Measurements from ENCODE around the gene CENPN. TPM values are rescaled to one million over a fixed set of nuclear protein-coding genes. Genes with fewer than 3 reads are reported as not detected.
A peak's percentile ranks its signal among the peaks of the same experiment; 100 is the strongest.

CENPN gene
- total RNA-seq, 4 donors from 2014 or later, result 5.8 to 9.6 (median 6.6) TPM

DNA sequence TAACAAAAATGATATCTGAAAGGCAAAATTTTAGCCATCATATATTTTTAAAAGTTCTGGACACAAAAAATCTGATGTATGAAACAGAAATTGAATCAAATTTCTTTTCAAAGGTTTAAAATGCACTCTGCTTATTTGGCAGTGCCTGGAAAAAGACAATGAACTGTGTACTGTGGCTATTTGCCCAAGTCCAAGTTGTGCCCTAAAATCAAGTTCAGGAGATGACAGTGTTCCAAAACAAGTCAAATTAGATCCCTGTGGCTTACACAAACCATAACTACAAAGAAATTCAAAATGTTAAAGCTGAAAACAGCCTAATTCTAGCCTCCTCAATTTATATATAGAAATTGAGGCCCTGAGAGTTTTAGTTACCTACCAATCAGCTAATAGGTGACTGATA, 25.9 kb upstream of the CENPN start:
- no peaks in the 10 kb centered on the region for H3K9me3 ChIP-seq
- intact Hi-C loops (cut with DNase I), result no loop called here
- TF ChIP-seq POLR2AphosphoS5 (IDR thresholded peaks at IDR 0.05) (no peak), EP300 (IDR thresholded peaks at IDR 0.05) (no peak), POLR2A (IDR thresholded peaks at IDR 0.05; ENCODE audit: low read depth) (no peak)
- TF ChIP-seq, protein P1, sequence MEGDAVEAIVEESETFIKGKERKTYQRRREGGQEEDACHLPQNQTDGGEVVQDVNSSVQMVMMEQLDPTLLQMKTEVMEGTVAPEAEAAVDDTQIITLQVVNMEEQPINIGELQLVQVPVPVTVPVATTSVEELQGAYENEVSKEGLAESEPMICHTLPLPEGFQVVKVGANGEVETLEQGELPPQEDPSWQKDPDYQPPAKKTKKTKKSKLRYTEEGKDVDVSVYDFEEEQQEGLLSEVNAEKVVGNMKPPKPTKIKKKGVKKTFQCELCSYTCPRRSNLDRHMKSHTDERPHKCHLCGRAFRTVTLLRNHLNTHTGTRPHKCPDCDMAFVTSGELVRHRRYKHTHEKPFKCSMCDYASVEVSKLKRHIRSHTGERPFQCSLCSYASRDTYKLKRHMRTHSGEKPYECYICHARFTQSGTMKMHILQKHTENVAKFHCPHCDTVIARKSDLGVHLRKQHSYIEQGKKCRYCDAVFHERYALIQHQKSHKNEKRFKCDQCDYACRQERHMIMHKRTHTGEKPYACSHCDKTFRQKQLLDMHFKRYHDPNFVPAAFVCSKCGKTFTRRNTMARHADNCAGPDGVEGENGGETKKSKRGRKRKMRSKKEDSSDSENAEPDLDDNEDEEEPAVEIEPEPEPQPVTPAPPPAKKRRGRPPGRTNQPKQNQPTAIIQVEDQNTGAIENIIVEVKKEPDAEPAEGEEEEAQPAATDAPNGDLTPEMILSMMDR (IDR thresholded peaks at IDR 0.05), result no peak
- no peaks in the 10 kb centered on the region for H3K27me3 ChIP-seq
- no peak overlapping the region for H3K4me3 ChIP-seq
- peak overlapping the region in 2 of 4 donors; percentile 13 to 40 for H3K27ac ChIP-seq (replicated peaks in 1 of 4)
- peaks cover 0 to 12% (median 11%) of the 10 kb centered on the region in 4 donors for H3K4me1 ChIP-seq
- DNase-seq (ENCODE audit: extremely low spot score), result no peak
- H3K36me3 ChIP-seq, result peaks cover 3 to 27% (median 18%) of the 10 kb centered on the region in 4 donors

DNA sequence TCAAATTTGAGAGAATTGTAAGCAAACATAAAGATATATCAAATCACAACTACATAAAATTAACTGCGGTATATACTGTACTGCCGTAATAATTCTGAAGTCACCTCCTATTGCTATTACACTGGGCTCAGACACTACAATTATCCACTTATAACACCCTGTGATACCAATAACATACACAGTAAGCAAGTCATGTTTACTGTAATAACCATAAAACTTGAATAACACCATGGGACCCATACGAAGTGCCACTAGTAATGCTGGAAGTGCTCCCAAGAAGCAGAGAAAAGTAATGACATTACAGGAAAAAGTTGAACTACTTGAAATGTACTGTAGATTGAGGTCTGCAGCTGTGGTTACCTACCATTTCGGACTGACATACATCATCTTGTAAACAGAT, 24.4 kb upstream of the CENPN start:
- H3K27me3 ChIP-seq, result no peaks in the 10 kb centered on the region
- WGBS, result 72% methylated on average over 4 of the region's 4 CpGs
- peaks cover 0 to 16% (median 12%) of the 10 kb centered on the region in 4 donors for H3K4me1 ChIP-seq
- H3K27ac ChIP-seq (replicated peaks in 1 of 4), result no peak overlapping the region
- intact Hi-C loops (cut with DNase I), result no loop called here
- H3K9me3 ChIP-seq, result no peaks in the 10 kb centered on the region
- no peak for DNase-seq (ENCODE audit: extremely low spot score)
- no peak overlapping the region for H3K4me3 ChIP-seq
- TF ChIP-seq EP300 (IDR thresholded peaks at IDR 0.05), result no peak
- TF ChIP-seq POLR2A (IDR thresholded peaks at IDR 0.05; ENCODE audit: low read depth), result no peak
- TF ChIP-seq, protein P1 (IDR thresholded peaks at IDR 0.05), result no peak
- no peak for TF ChIP-seq POLR2AphosphoS5 (IDR thresholded peaks at IDR 0.05)
- peaks cover 0 to 22% (median 15%) of the 10 kb centered on the region in 4 donors for H3K36me3 ChIP-seq

DNA sequence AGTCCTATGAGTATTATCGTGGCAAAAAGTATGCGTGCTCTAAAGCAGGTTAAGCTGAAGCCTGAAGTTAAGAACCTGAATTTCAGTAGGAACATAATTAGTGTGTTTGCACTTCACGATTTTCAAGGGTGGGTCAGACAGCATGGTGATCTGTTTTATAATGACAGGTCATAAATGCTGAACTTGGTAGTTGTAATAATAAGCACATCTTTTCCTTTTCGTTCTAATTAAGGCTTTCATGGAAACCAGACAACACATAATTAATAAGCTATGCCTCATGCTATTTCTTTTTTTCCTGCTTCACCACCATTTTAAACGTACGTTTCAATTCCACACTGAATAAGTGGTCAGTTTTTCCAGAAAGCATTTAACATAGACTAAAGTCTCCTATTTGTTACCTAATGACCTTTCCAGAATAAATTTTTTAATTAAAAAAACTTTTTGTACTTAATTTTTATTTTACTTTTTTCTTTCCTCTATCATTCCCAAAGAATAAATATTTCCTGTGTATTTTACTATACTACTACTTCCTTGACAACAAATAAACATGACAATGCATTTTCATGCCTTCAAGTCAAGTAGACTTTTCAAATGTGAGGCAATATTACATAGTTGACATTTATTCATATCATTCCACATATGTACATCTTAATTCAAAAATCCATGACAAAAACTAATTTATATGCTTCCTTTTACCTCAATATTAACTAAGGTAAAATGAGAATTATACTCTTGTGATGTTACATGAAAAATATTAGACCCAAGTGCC, 22.7 kb upstream of the CENPN start:
- 85% methylated on average over 6 of the region's 6 CpGs for WGBS
- no peak for TF ChIP-seq POLR2AphosphoS5 (IDR thresholded peaks at IDR 0.05)
- TF ChIP-seq, protein P1 (IDR thresholded peaks at IDR 0.05), result no peak
- H3K27me3 ChIP-seq, result no peaks in the 10 kb centered on the region
- peaks cover 0 to 16% (median 12%) of the 10 kb centered on the region in 4 donors for H3K4me1 ChIP-seq
- H3K27ac ChIP-seq (replicated peaks in 1 of 4), result no peak overlapping the region
- H3K4me3 ChIP-seq, result no peak overlapping the region
- DNase-seq (ENCODE audit: extremely low spot score), result no peak
- intact Hi-C loops (cut with DNase I), result no loop called here
- no peaks in the 10 kb centered on the region for H3K9me3 ChIP-seq
- peaks cover 0 to 13% (median 10%) of the 10 kb centered on the region in 4 donors for H3K36me3 ChIP-seq

DNA sequence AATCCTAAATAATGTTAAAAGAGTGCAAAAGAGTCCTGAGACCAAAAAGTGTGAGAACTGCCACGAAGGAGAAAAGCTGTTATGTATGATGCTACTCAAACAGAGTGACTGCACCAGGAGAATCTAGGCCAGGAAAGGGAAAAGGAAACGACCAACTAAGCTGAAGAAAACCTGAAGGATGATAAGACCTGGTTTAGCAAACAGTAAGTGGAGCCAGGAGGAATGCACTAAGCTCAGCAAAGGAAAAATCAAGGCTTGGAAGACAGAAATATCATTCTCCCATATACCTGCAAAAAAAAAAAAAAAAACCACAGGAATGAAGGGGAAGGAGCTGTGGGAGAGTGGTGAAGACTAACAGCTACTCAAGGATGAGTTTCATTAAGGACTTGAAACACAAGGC, 21.4 kb upstream of the CENPN start:
- Histone ChIP-seq H3K4me3 (no peak overlapping the region), H3K27me3 (no peaks in the 10 kb centered on the region), H3K4me1 (peaks cover 0 to 16% (median 11%) of the 10 kb centered on the region in 4 donors), H3K9me3 (no peaks in the 10 kb centered on the region), H3K27ac (replicated peaks in 1 of 4) (no peak overlapping the region), H3K36me3 (peaks cover 0 to 9% (median under 1%) of the 10 kb centered on the region in 4 donors)
- no peak for TF ChIP-seq POLR2AphosphoS5 (IDR thresholded peaks at IDR 0.05)
- TF ChIP-seq, protein P1 (IDR thresholded peaks at IDR 0.05), result no peak
- TF ChIP-seq EP300 (IDR thresholded peaks at IDR 0.05), result no peak
- no peak for TF ChIP-seq POLR2A (IDR thresholded peaks at IDR 0.05; ENCODE audit: low read depth)
- DNase-seq (ENCODE audit: extremely low spot score), result no peak
- intact Hi-C loops (cut with DNase I), result no loop called here
- 61% methylated on average over 2 of the region's 2 CpGs for WGBS

Measured in esophagus muscularis mucosa (tissue), 4 donors.